ENCODE measurements around the gene SLC19A1. TPM values are rescaled to one million over a fixed set of nuclear protein-coding genes. Genes with fewer than 3 reads are reported as not detected.
A peak's percentile ranks its signal among the peaks of the same experiment; 100 is the strongest.

SLC19A1 gene
- total RNA-seq, 3 donors from 2014 or later = 5.6 to 6.7 (median 6.6) TPM

DNA sequence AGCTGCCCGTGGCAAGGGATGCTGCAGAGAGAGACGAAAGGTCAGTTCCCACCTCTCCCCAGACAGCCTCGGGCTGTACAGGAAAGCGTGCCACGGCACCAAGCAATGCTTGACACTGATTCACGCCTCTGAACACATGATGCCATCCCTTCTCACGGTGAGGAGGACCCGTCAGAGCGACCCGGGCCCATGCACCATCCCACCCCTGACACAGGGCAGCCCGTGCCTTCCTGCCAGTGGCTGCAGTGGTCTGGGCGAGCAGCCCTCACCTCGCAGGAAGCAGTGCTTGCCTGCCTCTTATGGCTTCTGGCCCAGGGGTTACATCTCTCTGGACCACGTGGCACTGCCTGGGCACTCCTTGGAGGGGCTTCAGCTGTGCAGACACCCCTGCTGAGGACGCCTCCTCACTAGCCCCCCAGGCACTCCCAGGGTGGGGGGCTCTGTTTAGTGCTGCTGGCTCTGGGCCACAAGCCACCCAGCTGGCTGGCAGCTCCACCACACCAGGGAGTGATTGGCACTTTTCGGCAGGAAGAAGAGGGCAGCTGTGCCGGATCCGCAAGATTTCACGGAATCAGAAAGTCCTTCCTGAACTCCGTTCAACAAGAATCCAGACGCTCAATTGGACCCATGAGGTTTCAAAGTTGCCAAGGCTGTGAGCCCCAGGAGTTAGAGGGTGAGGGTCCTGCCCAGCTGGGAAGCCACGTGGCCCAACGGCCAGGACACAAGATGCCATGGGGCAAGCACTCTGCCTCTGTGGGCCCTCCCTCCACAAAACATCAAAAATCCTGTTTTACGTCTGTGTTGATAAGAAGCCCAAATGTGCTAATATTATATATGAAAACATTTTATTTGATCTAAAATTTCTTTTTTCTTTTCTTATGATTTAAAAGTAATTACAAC lies 34.8 kb upstream of the SLC19A1 start:
- DNase-seq (ENCODE audit: low spot score in 2 of 2) = peak in 1 of 2 donors; percentile 47
- H3K4me1 ChIP-seq = no peaks in the 10 kb centered on the region
- no peaks in the 10 kb centered on the region for H3K9me3 ChIP-seq
- H3K36me3 ChIP-seq = no peaks in the 10 kb centered on the region
- TF ChIP-seq, protein P1, sequence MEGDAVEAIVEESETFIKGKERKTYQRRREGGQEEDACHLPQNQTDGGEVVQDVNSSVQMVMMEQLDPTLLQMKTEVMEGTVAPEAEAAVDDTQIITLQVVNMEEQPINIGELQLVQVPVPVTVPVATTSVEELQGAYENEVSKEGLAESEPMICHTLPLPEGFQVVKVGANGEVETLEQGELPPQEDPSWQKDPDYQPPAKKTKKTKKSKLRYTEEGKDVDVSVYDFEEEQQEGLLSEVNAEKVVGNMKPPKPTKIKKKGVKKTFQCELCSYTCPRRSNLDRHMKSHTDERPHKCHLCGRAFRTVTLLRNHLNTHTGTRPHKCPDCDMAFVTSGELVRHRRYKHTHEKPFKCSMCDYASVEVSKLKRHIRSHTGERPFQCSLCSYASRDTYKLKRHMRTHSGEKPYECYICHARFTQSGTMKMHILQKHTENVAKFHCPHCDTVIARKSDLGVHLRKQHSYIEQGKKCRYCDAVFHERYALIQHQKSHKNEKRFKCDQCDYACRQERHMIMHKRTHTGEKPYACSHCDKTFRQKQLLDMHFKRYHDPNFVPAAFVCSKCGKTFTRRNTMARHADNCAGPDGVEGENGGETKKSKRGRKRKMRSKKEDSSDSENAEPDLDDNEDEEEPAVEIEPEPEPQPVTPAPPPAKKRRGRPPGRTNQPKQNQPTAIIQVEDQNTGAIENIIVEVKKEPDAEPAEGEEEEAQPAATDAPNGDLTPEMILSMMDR (IDR thresholded peaks at IDR 0.05) = no peak
- TF ChIP-seq POLR2AphosphoS5 (IDR thresholded peaks at IDR 0.05) (no peak), POLR2A (IDR thresholded peaks at IDR 0.05) (no peak)
- H3K27me3 ChIP-seq = peaks cover 0 to 44% of the 10 kb centered on the region in 2 donors
- no peak overlapping the region for H3K27ac ChIP-seq
- intact Hi-C loops (cut with DNase I; ENCODE audit: low total_unique reads) = no loop called here
- H3K4me3 ChIP-seq = no peak overlapping the region

DNA sequence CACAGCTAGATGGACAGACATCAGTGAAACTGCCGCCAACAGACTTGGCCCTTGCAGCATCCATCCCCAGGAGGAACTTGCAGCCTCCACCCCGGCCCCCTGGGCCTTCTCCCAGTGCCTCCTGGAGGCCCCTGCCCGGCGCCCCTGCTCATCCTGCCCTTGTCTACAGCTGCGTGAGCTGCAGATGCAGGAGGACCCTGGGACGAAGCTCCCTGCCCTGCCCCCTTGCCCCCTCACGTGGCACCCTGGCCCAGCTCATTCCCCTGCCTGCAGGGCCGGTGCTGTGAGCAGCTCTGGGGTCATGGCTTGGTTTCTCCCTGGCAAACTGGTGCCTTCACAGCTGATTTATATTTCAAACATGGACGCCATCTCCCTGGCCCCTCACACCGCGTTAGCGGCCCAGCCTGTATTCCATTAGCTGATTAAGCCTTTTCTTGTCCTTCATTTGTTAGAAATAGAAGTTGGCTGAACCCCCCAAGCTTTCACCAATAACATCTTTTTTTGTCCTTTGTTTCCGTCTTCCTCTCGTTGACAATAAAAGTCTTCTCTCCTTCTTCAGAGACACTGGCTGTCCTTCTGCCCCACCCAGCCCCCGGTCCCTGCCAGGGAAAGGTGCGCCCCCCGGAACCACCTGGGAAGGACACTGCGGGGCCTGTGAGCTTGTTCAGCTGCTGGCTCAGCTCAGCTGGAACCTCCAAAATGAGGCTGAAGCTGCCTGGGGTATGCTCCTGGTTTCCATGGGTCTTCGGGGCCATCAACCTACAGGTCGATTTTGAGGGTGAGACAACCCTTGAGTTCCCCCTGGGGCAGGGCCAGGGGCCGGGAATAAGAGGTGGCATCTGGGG lies 34.0 kb upstream of the SLC19A1 start:
- Histone ChIP-seq H3K4me3 (no peak overlapping the region), H3K4me1 (no peaks in the 10 kb centered on the region), H3K9me3 (no peaks in the 10 kb centered on the region), H3K36me3 (no peaks in the 10 kb centered on the region), H3K27me3 (peaks cover 0 to 43% of the 10 kb centered on the region in 2 donors), H3K27ac (no peak overlapping the region)
- TF ChIP-seq POLR2A (IDR thresholded peaks at IDR 0.05) (no peak), POLR2AphosphoS5 (IDR thresholded peaks at IDR 0.05) (no peak)
- TF ChIP-seq, protein P1 (IDR thresholded peaks at IDR 0.05) = no peak
- intact Hi-C loops (cut with DNase I; ENCODE audit: low total_unique reads) = no loop called here
- DNase-seq (ENCODE audit: low spot score in 2 of 2) = peak in 1 of 2 donors; percentile 22

DNA sequence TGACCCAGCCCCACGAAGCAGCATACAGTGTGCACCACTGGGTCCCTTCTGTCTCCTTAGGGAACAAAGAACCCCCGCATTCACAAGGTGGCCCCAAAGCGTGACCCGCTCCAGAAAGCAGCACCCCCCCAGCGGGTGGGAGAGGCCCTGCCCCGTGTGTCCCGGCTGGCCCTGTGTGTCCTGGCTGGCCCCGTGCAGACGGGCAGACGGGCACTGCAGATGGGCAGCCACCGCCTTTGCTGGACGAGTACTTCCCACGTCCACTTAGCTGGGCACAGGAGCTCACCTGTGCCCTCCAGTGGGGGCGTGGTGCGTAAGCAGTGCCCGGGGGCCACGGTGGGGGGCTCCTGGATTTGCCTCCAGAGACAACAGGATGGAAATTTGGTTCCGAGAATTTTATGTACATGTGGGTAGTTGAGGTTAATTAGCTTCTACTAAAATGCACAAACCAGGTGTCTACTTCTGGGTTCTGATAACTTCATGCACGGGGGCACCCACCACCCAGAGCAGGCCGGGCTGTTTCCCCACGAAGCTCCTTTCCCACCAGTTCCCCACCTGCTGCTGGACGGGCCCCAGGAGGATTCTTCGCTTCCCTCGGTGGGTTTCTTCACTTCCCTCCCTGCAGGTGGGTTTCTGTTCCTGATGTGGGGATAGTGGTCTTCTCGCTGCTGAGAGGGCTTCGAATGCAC lies 33.2 kb upstream of the SLC19A1 start:
- Histone ChIP-seq H3K4me3 (no peak overlapping the region), H3K9me3 (no peaks in the 10 kb centered on the region), H3K27me3 (peaks cover 0 to 36% of the 10 kb centered on the region in 2 donors), H3K4me1 (no peaks in the 10 kb centered on the region), H3K36me3 (no peaks in the 10 kb centered on the region), H3K27ac (no peak overlapping the region)
- DNase-seq (ENCODE audit: low spot score in 2 of 2) = peak in 1 of 2 donors; percentile 47
- intact Hi-C loops (cut with DNase I; ENCODE audit: low total_unique reads) = no loop called here
- TF ChIP-seq POLR2AphosphoS5 (IDR thresholded peaks at IDR 0.05) = no peak
- TF ChIP-seq, protein P1 (IDR thresholded peaks at IDR 0.05) = no peak
- TF ChIP-seq POLR2A (IDR thresholded peaks at IDR 0.05) = no peak

DNA sequence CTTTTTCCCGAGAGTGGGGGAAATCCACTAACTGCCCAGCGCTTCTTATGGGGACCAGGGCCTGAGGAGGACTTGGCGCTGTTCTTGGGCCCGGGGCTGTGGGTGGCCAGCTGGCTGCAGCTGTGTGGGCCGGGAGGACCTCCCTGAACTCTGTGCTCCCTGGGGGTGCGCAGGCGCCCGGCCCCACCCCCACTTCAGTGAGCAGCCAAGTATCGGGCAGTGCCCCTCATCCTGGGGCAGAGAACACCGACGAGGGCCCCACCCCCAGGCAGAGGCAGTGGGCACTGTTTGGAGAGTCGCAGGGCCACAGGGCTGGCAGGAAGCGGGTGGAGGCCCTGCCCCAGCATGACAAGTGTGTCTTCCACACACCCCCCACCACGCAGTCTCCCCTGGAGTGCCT lies 32.5 kb upstream of the SLC19A1 start:
- DNase-seq (ENCODE audit: low spot score in 2 of 2) = peak in 1 of 2 donors; percentile 48
- Histone ChIP-seq H3K27ac (no peak overlapping the region), H3K4me1 (no peaks in the 10 kb centered on the region), H3K9me3 (no peaks in the 10 kb centered on the region), H3K36me3 (no peaks in the 10 kb centered on the region), H3K27me3 (peaks cover 0 to 28% of the 10 kb centered on the region in 2 donors), H3K4me3 (no peak overlapping the region)
- intact Hi-C loops (cut with DNase I; ENCODE audit: low total_unique reads) = no loop called here
- TF ChIP-seq POLR2AphosphoS5 (IDR thresholded peaks at IDR 0.05) (no peak), POLR2A (IDR thresholded peaks at IDR 0.05) (no peak)
- TF ChIP-seq, protein P1 (IDR thresholded peaks at IDR 0.05) = no peak
